GM21737 (cell line): Measurements from ENCODE around the gene KRT77.
"Not testable (repeated sequence)": the region's sequence is repeated elsewhere in the genome, so short reads cannot be mapped to it uniquely, and the experiment has no call there.

Experiments used
- ATAC-seq: cut with Tn5 transposase; IDR thresholded peaks from one replicate; pipeline ENCODE4 v1.9.1; 2021; ENCODE audit warnings: mild to moderate bottlenecking, moderate library complexity; ENCODE audit not compliant: unreplicated experiment

Gene KRT77

DNA sequence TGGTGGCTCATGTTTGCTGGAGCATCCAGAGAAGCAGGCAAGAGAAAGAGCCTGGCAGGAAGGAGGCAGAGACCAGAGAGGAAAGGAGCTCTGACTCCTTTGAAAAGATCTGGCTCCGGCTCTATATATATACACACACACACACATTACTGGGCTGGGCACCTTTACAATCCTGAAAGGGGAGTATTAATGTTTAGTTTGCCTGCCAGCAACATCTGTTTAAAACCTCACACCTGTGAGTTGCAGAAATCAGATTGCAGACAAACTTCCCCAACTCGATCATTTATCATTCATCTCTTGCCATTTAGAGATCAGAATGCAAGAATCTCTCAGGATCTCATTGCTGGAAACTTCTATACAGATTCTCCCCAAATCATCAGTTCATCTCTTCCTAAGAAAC, at the start of gene KRT77:
TSS of gene KRT77 (minus strand) at position 101 of the 400 bp plus-strand sequence. CDS start at position 11, 90 bp downstream.
- no peak for ATAC-seq

- ATAC-seq = no peak
Observed at GRCh38 chr12:52752516-52752915, 49.2 kb upstream of the KRT77 start.

DNA sequence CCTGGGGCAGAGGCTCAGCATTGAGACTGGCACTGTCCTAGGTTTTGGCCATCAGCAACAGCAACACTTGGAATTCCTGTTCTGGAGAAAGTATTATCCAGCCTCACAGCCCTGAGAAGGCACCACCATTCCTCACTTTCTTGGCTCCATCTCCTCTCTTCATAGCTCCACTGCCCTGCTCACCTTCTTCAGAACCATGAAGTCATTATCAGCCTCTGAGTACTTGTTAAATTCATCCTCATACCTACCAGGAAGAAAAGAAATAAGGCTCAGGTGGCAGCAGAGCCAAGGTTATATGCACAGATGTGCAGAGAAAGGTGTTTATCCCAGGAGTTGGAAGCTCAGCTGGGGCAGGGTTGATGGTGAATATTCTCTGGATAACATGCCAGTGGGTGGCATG, 48.5 kb upstream of the KRT77 start:
- ATAC-seq = no peak

DNA sequence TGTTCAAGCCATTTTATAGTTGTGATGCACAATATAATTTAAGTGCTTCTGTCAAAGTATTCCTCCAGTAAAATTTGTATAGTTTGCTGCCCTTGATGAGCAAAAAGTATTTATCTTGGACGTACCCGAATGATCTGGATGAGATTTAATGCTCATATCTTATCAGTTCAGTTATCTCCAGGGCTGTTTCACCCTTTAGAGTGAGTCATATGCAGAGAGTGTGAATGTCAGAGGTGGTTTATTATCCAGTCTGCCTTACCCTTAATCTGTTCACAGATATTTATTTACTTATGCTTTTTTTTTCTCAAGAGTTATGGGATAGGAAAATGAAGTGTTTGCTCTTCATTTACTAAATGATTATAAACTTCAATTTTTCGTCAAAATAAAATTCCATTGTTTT, 47.2 kb upstream of the KRT77 start:
- not testable (repeated sequence) for ATAC-seq

- ATAC-seq = no peak
Observed at GRCh38 chr12:52749827-52750226, 46.5 kb upstream of the KRT77 start.

DNA sequence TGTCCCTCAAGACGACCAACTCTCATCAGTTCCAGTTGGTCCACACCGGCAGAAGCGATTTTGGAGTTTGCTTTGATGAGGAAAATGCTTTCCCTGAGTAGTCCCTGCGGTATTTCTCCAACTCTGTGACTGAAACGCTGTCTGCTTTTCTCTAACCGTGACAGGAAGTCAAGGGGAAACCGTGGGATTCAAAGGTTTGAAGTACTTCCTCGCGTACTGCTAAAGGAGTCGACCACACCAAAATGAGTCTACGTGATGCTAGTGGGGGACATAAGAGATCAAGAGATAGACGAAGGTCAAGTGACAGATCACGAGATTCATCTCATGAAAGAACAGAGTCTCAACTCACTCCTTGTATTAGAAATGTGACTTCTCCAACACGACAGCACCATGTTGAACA, 45.3 kb upstream of the KRT77 start:
- ATAC-seq = no peak

GRCh38 chr12:52745554-52745953, 42.2 kb upstream of the KRT77 start:
- ATAC-seq = no peak

DNA sequence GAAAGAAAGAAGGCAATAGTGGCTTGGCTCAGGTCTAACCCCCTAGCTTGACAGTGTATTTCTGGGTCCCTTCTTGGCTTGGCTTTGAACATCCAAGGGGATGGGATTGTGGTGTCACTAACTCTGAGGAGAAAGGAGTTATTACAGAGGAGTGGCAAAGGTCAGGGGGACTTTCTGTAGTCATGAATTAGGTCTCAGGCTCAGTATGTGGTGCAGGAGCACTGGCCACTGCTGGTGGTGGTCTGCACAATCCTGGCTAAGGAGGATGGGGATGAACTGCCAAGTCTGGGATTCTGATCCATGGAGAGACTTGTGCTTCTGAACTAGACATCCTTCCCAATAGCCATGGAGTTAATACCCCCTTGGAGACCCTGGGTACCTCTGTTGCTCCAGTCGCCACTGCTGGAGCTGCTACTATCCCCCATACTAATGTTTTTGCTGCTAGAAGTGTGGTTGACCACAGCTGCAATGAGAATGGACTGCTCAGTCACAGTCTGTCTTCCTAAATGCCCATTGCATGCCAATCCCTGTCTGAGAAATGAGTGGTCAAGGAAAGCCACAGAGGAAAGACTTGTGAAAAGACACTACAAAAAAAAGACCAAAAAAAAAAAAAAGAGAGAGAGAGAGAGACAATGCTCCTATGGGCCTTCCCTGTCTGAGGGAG, 41.3 kb upstream of the KRT77 start:
- ATAC-seq = no peak

- no peak for ATAC-seq
Observed at GRCh38 chr12:52742822-52743457, 39.6 kb upstream of the KRT77 start.

GRCh38 chr12:52742196-52742580, 38.9 kb upstream of the KRT77 start:
- ATAC-seq = no peak

GRCh38 chr12:52741375-52742195, 38.3 kb upstream of the KRT77 start:
- no peak for ATAC-seq

DNA sequence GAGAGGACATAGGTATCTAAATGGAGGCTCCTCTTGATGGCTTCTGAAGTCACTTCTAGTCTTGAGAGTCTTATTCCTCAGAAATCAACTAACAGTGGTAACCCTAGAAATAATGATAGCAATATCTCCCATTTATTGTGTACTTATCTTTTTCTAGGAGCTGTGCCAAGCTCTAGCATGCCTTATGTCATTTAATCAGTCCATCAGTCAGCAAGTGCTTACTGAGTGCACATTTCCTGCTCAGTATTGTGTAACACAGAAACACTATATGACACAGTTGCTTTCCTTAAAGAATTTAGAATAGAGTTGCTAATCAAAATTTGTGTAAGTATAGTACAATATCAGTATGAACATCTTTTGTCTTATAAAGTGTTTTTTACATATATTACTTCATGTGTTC, 37.3 kb upstream of the KRT77 start:
- no peak for ATAC-seq

DNA sequence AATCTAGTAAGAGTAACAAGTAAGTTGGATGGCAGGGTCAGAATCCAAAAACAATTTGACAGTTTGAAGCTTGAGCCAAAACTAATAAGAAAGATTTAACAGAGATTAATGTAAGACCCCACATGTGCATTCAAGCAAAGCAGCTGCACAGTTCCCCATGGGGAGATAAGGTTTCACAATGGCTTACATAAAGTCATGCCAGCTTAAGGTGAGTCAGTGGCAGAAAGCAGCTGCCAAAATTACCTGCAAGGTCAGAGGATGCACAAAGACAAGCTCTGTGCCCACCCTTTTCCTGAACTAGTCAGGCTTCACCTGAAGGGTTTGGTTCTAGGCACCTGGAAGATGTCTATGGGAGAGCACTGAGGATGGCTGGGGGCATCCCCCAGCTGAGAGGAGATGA, 36.6 kb upstream of the KRT77 start:
- ATAC-seq = no peak

DNA sequence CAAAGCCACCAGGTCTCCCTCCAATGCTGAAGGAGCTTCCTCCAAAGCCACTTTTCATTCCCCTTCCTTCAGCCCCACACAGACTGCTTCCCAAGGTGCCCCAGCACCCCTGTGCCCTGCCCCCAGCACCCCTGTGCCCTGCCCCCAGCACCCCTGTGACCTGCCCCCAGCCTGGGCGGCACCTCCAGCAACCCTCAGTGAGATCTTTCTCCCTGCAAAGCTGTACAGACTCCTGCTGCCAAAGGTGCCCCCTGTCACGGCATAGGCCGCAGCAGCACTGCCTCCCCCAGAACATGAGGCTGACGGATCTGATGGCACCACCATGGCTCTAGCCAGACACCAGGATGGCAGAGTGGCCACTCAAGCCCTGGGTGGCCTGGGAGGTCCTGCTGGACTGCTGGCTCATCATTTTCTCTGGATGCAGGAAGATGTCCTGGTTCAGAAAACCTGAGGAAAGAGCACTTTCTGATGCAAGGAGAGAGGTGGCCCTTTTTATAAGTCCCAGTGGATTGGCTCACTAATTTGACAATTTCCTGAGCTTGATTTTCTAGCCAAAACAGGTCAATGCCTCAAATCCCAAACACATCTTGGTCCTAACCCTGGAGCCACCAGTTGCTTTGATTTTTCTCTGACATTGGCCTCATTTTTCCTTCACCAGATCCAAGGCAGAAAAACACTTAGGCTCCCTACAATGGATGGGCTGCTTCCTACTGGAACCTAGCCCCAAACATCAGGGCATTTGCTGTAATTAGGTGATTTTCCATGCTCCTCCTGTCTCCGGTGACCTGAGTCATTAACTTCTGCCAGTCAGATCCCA, 32.7 kb upstream of the KRT77 start:
- ATAC-seq = no peak

DNA sequence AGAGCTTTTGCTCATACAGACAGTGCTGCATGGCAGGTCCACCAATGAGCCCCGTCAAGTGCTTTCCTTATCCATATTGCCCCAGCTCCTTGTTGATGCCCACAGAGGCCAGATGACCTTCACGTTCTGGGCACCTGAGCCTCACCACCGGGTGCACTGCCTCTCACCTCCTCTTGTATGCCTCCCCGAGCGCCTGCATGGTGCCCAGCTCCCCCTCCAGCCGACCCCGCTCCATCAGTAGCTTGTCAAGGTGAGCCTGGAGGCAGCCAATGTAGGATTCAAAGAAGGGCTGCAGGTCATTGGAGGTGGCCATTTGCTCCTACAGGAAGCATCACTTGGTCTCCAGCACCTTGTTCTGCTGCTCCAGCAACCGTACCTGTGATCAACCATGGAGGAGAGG, 31.8 kb upstream of the KRT77 start:
- ATAC-seq = no peak

- ATAC-seq = no peak
Observed at GRCh38 chr12:52730793-52731192, 27.5 kb upstream of the KRT77 start.

GRCh38 chr12:52730383-52730782, 27.1 kb upstream of the KRT77 start:
- no peak for ATAC-seq

DNA sequence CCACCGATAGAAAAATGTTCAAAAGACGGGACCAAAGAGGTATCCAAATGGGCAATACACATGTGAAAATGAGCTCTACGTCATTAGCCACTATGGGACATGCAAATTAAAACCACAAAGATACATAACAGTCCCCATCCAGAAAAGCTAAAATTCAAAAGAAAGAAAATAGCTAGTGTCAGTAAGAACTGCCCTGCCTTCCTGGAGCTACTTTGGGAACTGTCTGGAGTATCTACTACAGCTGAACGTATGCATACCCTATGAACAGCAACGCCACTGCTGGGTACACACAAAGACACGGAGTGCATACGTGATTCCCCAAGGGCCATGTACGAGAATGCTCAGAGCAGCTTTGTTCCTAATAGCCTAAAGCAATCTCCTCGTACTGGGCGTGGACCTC, 25.8 kb upstream of the KRT77 start:
- no peak for ATAC-seq

GRCh38 chr12:52728374-52728773, 25.1 kb upstream of the KRT77 start:
- no peak for ATAC-seq

- no peak for ATAC-seq
Observed at GRCh38 chr12:52727037-52727436, 23.7 kb upstream of the KRT77 start.

DNA sequence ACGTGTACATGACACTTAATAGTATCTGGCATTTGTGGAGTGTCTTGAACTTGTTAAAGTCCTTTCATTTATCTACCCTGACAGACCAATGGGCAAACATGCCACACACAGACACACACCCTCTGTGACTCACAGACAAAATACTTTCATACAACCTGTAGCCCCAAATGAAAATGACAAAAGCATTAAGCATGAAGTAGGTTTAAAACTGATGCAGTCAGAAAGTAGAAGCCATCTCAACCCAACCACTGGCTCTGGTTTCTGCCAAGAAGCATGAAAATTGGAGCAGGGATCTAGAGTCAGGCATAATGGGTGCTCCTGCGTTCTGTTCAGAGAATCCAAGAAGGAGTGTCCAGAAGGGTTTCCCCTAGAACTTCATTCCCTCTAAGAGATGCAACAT, 23.1 kb upstream of the KRT77 start:
- no peak for ATAC-seq
